Upper lobe of left lung (tissue), 6 donors: ENCODE data around the gene RASGRF2. TPM values are rescaled to one million over a fixed set of nuclear protein-coding genes. Genes with fewer than 3 reads are reported as not detected.

Experiments
- ATAC-seq, 2 donors: fragments of 200-7000 bp; cut with Tn5 transposase; one replicate each; pipeline ENCODE4 v1.9.1; 2022; ENCODE audit warnings: mild to moderate bottlenecking in 2 of 2, moderate library complexity in 2 of 2; ENCODE audit not compliant: low FRiP score in 2 of 2
- DNase-seq, 2 donors: peaks; one replicate each; pipeline ENCODE4 v3.0.0-alpha.2; 2019 to 2020
- H3K27ac ChIP-seq, 4 donors: fragments of 200-600 bp; sonication (generic); one replicate each; pipeline ENCODE4 v1.5.1; 2016 to 2019
- H3K27me3 ChIP-seq, 4 donors: fragments of 200-600 bp; sonication (generic); one replicate each; pipeline ENCODE4 v1.5.1; 2017 to 2019
- H3K36me3 ChIP-seq, 4 donors: fragments of 200-600 bp; sonication (generic); one replicate each; pipeline ENCODE4 v1.5.1; 2016 to 2019
- H3K4me1 ChIP-seq, 4 donors: fragments of 200-600 bp; sonication (generic); one replicate each; pipeline ENCODE4 v1.5.1; 2018 to 2019
- H3K4me3 ChIP-seq, 4 donors: fragments of 200-600 bp; sonication (generic); one replicate each; pipeline ENCODE4 v1.5.1; 2017 to 2019; ENCODE audit warnings: mild to moderate bottlenecking in 2 of 4, moderate library complexity in 1 of 4
- H3K9me3 ChIP-seq, 4 donors: fragments of 200-600 bp; sonication (generic); one replicate each; pipeline ENCODE4 v1.5.1; 2018 to 2019
- EP300 ChIP-seq, 4 donors: sonication (generic); formaldehyde crosslinking; IDR thresholded peaks; one replicate each; pipeline ENCODE4 v1.5.1; 2017; ENCODE audit warnings: antibody characterized with exemption in 4 of 4, control low read depth in 2 of 4
- POLR2A ChIP-seq, 4 donors: fragments of 450-650 bp; IDR thresholded peaks; one replicate each; pipeline ENCODE4 v1.5.1; 2016 to 2017; ENCODE audit warnings: antibody characterized with exemption in 4 of 4, mild to moderate bottlenecking in 2 of 4
- POLR2AphosphoS5 ChIP-seq, 2 donors: sonication (generic); formaldehyde crosslinking; IDR thresholded peaks; one replicate each; pipeline ENCODE4 v1.5.1; 2017; ENCODE audit warnings: antibody characterized with exemption in 2 of 2
- WGBS, 2 donors: methylation state at CpG; one replicate each; pipeline ENCODE4 v1.1.5; 2017 to 2018; 5-methylcytosine and 5-hydroxymethylcytosine counted together
- total RNA-seq, 6 donors: library from RNA; depleted of rRNA in 4 of 6; stranded (reverse); fragments of >200 nt in 4 of 6; gene quantifications; one replicate each; pipeline versions ENCODE4 v1.1.0 to v1.2.1, GENCODE V29; 2016 to 2021
- TF ChIP-seq, protein P1 (sequence below), 6 experiments: fragments of 450-650 bp in 4 of 6; fragments of 200-600 bp in 2 of 6; sonication (generic) in 2 of 6; IDR thresholded peaks; one replicate each; pipeline ENCODE4 v1.5.1; 2016 to 2019; ENCODE audit warnings: antibody characterized with exemption in 6 of 6
- donor health status: DM: no; HTN: no; CAD: no; lungs with moderate emphysema.
- donor health status: DM: no; HTN: yes; CAD: no; lungs with severe emphysema.

RASGRF2 gene
- total RNA-seq, 6 donors from 2014 or later = 1.5 to 10.5 (median 4.9) TPM

DNA sequence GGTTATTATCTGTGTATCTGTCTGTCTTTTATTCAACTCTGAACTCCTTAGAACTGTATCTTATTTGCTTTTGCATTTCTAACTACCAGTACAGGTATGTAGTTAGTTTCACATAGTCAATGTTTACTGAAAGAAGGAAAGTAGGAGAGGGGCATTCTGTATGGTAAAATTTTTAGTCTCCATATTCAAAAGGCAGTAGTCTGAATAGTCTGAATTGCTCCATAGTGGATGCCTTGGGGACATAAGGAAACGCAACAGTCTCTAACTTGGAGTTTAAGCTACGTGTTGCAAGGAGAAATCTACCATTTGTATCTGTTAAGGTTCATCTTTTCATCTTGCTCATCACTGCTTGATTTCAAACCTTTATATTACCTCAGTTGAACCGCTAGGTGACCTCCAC is 26.2 kb downstream of the RASGRF2 start:
- Histone ChIP-seq H3K27me3 (no peaks in the 10 kb centered on the region), H3K36me3 (no peaks in the 10 kb centered on the region), H3K27ac (peak overlapping the region in 1 of 4 donors; percentile 29), H3K9me3 (no peaks in the 10 kb centered on the region), H3K4me1 (no peaks in the 10 kb centered on the region), H3K4me3 (no peak overlapping the region)
- ATAC-seq (no peak), DNase-seq (no peak)
- TF ChIP-seq POLR2A (IDR thresholded peaks at IDR 0.05) = no peak
- TF ChIP-seq EP300 (IDR thresholded peaks at IDR 0.05) = no peak
- no peak for TF ChIP-seq POLR2AphosphoS5 (IDR thresholded peaks at IDR 0.05)
- TF ChIP-seq, protein P1, sequence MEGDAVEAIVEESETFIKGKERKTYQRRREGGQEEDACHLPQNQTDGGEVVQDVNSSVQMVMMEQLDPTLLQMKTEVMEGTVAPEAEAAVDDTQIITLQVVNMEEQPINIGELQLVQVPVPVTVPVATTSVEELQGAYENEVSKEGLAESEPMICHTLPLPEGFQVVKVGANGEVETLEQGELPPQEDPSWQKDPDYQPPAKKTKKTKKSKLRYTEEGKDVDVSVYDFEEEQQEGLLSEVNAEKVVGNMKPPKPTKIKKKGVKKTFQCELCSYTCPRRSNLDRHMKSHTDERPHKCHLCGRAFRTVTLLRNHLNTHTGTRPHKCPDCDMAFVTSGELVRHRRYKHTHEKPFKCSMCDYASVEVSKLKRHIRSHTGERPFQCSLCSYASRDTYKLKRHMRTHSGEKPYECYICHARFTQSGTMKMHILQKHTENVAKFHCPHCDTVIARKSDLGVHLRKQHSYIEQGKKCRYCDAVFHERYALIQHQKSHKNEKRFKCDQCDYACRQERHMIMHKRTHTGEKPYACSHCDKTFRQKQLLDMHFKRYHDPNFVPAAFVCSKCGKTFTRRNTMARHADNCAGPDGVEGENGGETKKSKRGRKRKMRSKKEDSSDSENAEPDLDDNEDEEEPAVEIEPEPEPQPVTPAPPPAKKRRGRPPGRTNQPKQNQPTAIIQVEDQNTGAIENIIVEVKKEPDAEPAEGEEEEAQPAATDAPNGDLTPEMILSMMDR (IDR thresholded peaks at IDR 0.05) = no peak
- 93% methylated on average over 3 of the region's 3 CpGs for WGBS, 2 donors

DNA sequence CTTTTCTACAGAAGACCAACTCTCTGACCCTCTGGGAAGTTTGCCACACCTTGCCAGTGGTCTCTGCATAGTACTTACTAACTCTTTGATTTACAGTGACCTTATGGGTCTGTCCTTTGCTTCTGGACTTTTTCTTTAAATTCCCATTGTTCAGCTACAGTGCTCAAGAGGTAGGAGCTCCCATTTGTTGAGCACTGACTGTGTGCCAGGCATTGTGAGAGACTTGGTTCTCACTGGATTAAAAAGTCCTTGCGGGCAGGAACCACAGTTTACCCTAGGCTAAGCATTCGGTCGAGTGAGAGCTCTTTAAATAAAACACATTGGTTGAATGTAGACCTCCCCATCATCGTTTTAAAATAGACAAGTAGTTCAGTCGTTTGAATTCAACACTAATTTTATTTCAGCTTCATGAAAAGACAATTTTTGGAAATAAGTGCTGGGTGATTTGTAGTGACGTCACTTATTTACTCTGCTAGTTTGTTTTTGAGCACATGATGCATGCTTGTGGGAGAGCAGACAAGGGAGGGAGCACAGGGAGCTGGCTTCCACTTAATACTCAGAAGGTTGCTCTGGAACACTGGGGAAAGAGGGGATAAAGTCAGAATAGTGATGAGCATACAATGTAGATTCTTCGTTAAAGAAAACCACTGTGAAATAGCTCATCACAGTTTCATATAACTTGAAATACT is 27.1 kb downstream of the RASGRF2 start:
- H3K4me1 ChIP-seq = no peaks in the 10 kb centered on the region
- DNase-seq (no peak), ATAC-seq (no peak)
- no peak overlapping the region for H3K27ac ChIP-seq
- H3K27me3 ChIP-seq = no peaks in the 10 kb centered on the region
- 77 to 83% methylated on average over 7 of the region's 7 CpGs for WGBS, 2 donors
- no peak overlapping the region for H3K4me3 ChIP-seq
- H3K36me3 ChIP-seq = no peaks in the 10 kb centered on the region
- TF ChIP-seq, protein P1 (IDR thresholded peaks at IDR 0.05) = no peak
- TF ChIP-seq POLR2A (IDR thresholded peaks at IDR 0.05) = no peak
- H3K9me3 ChIP-seq = no peaks in the 10 kb centered on the region

DNA sequence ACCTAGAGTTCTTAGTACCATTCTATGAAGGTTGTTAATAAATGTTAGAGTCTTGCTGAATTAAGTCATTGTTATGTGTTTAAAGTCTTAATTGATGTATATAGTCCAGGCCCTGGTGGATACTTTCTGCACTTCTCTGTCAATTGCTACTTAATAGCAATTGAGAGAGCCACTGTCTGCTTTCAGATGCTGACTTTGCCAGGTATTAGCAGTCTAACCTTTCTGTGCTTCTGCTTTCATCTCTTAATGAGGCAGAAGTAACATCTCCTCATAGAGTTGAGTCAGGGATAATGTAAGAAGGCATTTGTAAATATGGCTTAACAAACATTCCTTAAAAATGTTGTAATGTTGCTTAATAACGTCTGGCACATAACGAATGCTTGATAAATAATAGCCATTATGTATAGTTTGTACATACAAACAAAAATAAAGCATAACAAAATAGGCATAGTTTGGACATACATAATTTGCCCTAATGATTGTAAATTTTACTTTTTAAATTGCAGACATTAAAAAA is 28.3 kb downstream of the RASGRF2 start:
- H3K4me3 ChIP-seq = no peak overlapping the region
- H3K27me3 ChIP-seq = no peaks in the 10 kb centered on the region
- ATAC-seq = no peak

DNA sequence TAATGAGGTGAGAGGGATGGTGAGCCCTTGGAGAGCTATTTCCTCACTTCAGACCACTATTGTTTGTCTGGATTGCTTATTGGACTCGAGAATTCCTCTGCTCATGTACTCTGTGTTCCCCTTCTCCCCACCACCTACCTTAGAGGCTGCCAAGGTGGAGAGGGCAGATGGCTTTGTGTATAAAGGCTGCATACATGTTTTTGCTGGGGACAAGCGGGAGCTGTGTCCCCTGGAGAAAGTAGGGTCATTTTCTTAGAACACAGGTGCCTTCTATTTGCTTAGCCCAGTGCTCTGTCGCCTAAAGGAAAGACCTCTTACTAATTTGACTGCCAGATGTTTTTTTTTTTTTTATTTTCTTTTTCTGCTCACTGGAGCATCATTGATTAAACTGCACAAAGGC is 29.7 kb downstream of the RASGRF2 start:
- Histone ChIP-seq H3K27me3 (no peaks in the 10 kb centered on the region), H3K36me3 (no peaks in the 10 kb centered on the region), H3K4me3 (no peak overlapping the region), H3K9me3 (no peaks in the 10 kb centered on the region), H3K4me1 (no peaks in the 10 kb centered on the region), H3K27ac (no peak overlapping the region)
- ATAC-seq = no peak
- DNase-seq = no peak
- WGBS, 2 donors = 82% methylated on average over 3 of the region's 3 CpGs
- no peak for TF ChIP-seq POLR2AphosphoS5 (IDR thresholded peaks at IDR 0.05)
- TF ChIP-seq POLR2A (IDR thresholded peaks at IDR 0.05) = no peak
- TF ChIP-seq, protein P1 (IDR thresholded peaks at IDR 0.05) = no peak
- TF ChIP-seq EP300 (IDR thresholded peaks at IDR 0.05) = no peak

More for the DNA sequence above, 28.3 kb downstream of the RASGRF2 start:
- Histone ChIP-seq H3K4me1 (no peaks in the 10 kb centered on the region), H3K36me3 (no peaks in the 10 kb centered on the region), H3K9me3 (no peaks in the 10 kb centered on the region), H3K27ac (no peak overlapping the region)
- no peak for TF ChIP-seq POLR2AphosphoS5 (IDR thresholded peaks at IDR 0.05)
- no peak for DNase-seq
- WGBS, 2 donors = 65 to 75% methylated on average over 2 of the region's 2 CpGs

DNA sequence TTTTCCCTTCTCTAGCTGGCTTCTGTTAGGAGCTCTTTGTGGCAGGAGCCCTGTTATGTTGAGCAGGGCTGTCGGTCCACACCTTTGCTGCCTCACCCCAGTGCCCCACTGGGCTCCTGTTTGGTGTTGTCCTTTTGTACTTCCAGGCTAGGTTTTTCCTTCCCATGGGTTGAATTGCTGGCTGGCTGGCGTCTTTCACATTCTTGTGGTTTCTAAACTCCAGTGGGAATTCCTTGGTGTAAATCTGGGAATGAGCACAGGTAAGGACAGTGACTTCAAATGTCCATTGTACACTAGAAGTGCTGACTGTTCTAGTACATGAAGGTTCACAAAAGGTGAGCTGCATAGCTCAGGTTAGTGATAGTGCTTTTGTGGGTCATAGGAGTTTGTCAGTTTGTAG is 30.4 kb downstream of the RASGRF2 start:
- Histone ChIP-seq H3K9me3 (no peaks in the 10 kb centered on the region), H3K27me3 (no peaks in the 10 kb centered on the region), H3K4me1 (no peaks in the 10 kb centered on the region), H3K4me3 (no peak overlapping the region), H3K27ac (no peak overlapping the region), H3K36me3 (no peaks in the 10 kb centered on the region)
- 75 to 88% methylated on average over 2 of the region's 2 CpGs for WGBS, 2 donors
- TF ChIP-seq POLR2A (IDR thresholded peaks at IDR 0.05) (no peak), EP300 (IDR thresholded peaks at IDR 0.05) (no peak), POLR2AphosphoS5 (IDR thresholded peaks at IDR 0.05) (no peak)
- TF ChIP-seq, protein P1 (IDR thresholded peaks at IDR 0.05) = no peak
- ATAC-seq (no peak), DNase-seq (no peak)
